COR-L47 (cell line): Measurements from ENCODE around the gene CDK18.

Experiments
- DNase-seq: peaks from one replicate; lab custom pipeline; 2025; lab: John Stamatoyannopoulos, UW

The CDK18 gene

DNA sequence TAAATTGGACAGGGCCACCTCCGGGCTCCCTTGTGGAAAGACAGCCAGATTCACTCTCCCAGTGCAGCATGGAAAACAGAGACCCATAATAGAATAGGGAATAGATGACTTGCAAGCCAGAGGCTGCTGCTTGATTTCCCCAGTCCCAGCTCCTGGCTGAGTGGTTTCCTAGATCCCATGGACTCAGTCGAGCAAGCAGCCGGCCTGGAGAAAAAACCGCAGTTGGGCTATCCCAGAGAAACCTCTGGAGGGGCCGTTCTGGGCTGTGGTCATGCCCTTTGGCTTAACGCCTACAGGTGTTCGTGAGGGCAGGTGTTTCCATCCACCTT, 65.7 kb downstream of the CDK18 start:
- no peak for DNase-seq

DNA sequence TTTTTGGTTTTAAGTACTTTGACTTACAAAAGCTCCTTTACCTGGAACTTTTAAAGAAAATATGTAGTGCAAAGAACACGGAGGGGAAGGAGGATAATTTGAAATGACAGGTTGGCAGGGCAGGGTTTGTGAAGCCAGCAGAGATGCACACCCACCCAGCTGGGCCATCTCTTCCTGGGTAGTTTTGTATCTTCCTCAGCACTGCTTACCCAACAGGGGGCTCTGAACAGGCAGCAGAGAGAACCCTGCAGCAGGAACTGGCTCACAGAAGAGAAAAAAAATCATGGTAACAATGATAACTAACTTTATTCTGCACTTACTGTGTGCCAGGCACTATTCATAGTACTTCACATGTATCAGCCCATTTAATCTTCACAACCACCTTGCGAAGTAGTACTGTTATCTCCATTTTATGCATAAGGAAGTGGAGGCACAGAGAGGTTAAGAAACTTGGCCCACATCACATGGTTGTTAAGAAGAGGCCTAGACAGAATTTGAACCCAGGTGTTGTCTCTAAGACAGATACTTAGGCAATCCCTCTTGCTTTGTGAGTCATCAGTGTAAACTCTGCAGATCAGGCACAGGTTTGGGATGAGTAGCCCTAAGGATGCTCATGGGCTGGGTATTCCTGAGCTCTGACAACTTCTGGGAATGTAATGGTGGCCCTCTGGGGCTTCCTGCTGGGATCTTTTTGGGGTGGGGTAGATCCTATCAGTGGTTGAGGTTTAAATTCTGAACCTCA, 66.5 kb downstream of the CDK18 start:
- DNase-seq, result no peak

DNA sequence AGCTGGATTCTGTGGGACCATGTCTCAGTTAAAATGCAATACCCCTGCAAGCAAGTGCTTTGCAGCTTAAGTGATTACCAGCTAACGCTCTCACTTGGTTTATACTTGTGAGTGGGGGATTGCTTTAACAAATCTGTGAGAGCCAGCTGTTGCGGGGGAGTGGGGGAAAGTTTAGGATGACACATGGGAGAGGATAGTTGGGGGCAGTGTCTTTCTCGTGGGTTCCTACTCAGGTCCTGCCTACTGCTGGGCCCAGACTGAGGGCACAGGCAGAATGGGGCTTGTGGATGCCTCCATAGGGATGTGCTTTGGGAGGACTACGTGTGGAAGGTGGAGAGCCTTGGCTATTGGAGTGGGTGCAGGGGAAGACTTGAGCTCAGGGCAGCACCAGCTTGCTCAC, 67.3 kb downstream of the CDK18 start:
- no peak for DNase-seq

DNA sequence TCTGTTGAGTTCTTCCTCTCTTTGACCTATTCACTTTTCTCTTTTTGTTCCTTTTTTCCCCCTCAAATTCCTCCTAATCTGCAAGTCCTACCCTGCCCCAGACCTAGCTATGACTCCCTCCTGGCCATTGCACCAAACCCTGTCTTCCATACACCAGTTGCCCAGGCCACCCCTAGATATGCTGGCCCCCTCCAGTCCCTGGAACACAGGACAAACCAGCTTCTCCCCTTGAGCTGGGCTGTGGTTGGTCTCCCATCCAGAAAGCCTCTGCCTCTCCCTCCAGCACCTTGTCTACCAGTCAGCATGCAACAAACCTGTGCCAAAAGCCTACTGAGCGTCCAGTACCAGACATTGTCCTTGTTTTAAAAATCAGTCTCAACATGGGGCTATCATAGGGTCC, 68.0 kb downstream of the CDK18 start:
- no peak for DNase-seq

DNA sequence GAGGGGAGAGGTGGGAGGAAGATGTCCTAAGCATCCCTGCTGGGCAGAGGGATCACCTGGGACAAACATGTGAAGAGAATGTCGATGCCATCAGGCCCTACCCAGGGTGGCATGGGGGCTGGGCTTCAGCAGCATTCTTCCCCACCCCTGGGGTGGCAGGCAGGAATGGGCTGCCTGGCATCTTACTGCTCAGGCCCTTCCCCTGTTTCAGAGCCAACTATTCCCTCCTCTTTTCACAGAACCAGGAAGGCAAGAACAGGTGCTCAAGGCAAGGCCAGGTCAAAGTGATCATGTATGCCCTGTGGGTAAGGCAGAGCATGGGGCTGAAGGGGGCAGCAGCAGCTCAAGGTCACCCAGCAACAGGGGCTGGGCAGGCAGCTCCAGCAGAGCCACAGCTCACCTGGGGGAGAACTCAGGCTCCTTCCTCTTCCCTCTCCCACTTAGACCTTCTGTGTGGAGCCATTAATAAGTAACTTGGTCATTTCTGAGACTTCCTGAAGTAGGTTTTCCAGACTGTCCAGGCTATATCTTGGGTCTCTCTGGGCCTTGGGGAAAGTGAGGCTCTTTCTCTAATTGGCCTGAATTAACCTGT, 70.9 kb downstream of the CDK18 start:
- DNase-seq, result no peak

DNA sequence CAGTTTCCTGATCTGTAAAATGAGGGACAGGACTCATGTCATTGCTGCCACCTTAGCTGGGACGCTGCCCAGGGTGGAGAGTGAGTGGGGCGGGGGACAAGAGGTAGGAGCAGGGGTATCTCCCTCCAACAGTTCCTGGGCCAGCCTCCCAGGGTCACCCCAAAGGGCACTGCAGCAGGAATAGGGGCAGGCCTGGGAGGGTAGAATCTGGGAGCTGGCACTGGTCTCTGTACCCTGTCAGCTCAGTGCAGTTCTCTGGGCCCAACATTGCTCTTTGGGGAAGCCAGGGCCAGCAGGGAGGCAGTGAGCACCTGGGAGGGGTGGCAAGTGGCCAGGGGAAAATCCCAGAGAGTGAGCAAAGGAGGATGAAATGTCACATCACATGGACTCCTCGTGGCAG, 71.5 kb downstream of the CDK18 start:
- DNase-seq, result no peak

DNA sequence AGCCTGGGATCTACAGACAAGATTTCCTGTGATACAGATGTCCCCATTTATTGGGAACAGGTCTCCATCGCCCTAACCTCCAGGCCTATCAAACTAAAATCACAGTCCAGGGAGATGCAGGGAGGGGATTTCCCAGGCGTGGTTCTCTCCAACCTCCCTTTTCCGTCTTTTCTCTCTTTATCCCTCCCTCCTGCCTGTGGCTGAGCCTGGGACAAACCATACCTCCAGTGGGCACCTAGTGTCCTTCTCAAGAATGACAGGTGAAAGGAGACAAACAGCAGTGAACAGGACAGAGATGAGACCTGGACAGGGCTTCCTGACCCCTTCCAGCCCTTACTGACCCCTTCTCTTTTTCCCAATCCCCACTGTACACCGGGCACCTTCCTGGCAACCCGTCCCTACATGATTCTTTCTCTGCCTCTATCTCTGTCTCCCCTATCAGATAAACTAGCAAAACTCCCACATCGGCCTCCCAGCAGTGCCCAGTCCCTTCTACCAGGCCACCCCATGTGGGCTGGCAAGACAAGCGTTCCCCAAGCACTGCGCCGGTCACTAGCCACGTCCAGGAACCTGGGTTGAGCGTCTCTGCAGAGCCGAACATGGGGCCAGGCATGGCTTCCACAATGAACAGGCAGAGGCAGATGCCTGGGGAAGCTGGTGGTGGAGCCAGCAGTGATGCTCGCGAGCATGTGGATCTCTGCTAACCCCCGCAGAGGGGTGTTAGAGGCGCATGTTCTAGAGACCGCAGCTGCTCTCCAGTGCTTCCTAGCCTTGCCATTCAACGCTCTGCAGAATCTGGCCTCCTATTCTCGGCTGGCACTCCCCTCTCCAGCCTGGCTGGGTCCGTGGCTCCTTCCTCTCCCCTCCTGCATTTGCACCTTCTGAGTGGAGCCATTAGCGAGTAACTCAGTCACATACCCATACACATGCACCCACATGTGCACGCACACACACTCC, 72.6 kb downstream of the CDK18 start:
- DNase-seq, result no peak

DNA sequence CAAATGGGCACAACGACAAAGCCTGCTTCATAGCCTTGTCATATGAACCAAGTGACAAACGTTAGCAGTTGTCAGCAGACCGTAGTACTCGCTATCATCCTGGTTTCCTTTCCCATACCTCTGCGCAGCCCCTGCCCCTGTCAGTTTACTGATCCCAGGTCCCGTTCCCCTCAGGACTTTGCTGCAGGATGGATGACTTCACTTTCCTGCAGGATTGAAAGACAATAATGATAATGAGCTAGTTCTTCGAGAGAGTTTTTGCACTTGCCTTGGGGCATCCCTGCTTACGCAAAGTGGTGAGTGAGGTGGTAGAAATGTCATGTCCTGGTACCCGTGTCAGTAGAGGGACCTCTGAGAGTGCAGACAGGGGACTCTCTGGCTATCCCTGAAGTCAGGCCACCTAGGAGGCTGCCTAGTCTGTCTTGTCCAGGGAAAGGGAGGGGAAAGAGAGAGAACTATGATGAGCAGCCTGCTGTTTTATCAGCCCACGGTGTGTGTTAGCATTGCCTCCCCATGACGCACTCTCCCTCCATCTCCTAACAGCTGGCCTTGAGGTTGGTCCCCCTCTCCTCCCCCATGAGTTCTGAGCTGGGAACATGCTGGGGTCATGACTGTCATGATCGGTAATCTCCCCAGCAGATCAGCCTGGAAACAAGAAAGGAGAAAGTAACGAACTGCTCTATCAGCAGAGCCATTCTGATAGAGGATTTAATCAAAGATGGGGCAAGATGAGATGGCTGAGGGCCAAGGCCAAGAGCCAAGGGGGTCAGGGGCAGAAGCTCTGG, 73.6 kb downstream of the CDK18 start:
- DNase-seq, result no peak

DNA sequence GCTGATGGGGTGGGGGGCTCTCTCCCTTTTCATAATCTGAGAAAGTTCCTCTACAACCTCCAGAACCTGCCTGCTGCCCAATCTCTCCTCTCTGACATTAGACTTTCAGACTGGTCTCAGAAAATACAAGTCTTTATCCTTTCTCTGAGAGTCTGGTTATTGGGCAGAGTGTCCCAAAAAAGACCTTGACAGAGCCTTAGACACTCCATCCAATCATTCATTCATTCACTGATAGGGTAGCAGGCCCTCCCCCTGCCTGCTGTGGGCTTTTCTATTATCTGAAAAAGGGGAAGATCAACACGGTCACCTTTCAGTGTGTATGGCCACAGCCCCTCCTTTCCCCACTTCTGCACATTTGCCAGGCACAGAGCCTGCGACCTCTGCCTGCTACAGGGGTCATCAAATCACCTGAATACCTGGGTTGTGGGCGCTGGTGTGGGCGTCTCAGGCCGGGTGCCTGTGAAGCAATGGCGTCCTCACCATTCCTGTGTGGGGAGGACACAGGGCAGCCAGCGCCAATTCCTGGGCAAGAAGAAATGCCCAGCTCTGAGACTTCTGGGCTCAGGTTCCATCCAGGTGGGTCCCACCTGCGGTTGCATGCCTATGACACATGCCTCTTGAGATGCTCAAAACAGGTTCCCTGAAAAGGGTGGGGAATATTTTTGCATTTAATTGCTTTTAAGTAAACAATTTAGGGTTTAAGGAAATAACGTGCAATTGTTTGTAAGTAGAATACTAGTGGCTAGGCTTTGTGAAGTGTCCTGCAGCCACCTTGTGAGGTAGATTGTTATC, 74.5 kb downstream of the CDK18 start:
- DNase-seq, result no peak

DNA sequence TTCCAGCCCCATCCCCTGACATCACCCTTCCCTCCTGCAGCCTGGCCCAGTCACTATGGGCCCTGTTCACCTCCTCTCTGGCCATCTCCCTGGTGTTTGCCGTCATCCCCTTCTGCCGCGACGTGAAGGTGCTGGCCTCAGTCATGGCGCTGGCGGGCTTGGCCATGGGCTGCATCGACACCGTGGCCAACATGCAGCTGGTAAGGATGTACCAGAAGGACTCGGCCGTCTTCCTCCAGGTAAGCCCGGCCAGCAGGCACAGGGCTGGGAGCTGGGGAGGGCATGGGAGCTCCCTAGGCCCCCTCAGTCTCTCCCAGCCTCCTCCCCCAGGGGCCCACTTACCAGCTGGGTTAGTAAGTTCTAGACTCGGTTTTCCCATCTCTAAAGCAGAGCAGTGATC, 75.2 kb downstream of the CDK18 start:
- no peak for DNase-seq

DNA sequence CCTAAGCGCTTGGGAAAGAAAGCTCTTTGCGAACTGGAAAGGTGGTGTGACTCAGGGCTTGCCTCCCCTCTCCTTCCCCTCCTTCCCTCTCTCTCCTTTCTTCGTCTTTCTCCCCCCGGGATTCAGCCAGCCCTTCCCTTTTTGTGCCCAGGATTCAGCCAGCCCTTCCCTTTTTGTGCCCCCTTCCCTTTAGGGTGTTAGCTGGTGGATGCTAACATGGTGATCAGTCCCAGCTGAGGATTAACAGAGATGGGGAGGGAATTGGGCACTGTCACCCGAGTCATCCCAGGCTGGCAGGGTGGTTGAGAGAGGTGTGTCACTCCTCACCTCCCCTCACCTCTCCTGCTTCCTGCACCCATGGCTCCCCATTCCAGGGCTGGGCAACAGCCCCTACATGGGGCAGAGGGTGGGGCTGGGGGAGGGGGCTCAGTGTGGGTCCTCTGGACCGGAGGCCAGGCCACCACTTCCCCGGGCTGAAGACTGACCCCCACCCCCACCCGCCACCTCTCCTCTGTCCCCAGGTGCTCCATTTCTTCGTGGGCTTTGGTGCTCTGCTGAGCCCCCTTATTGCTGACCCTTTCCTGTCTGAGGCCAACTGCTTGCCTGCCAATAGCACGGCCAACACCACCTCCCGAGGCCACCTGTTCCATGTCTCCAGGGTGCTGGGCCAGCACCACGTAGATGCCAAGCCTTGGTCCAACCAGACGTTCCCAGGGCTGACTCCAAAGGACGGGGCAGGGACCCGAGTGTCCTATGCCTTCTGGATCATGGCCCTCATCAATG, 75.9 kb downstream of the CDK18 start:
- DNase-seq, result no peak

DNA sequence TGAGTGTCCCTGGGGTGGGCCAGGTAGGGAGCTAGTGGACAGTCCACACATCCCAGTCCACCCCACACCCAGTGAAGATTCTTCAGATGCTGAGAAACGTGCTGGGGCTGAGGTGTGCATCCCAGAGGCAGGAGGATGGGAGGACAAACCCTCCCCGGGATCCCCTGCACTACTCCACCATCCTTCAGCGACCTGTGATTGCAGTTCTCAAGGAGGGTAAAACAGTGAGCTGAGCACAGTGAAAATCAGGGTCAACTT, 76.4 kb downstream of the CDK18 start:
- no peak for DNase-seq

DNA sequence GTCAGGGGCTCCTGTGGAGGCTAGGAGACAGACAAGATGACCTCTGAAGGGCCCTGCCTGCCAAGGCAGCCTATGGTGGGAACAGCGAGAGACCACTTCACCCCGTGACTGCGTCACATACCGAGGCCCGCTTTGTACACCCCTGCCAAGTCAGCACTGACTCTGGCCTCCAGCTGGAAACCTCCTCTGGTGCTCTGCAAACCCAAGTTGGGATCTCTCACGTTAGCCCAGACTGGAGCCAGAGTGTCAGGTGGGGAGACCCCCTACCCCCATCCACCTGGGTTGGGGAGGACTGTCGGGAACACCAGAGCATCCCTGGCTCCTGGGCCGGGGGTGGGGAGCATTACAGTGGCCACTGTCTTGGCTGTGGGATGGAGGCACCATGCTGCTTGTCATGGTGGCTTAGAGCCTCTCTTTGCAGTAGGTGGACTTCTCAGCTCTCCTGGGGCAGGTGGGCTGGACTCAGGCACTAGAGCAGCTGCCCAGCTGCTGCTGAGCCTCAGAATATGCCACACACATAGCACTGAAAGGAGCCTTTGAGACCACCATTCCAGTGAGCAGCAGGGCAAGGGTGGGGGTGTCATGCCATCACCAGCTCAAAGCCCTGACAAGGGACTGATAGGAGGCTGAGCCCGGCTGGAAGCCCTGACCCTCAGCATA, 77.0 kb downstream of the CDK18 start:
- DNase-seq, result no peak

DNA sequence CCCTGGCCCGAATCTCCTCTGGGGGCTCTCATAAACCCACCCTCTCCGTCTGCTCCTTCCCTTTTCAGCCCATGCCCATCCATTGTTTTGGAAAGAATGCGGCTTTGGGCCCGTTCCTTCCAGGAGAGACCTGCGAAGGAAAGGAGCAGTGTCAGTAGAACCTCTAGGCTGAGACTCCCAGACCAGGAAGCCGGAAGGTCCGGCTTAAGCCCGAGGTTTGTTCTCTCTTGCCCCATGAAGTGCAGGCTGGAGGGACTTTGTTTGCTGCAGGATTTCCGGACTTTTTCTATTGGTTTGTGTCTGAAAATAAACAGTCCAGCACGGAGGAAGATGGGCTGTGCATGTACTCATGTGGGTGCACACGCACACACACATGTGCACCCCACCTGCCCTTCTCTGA, 77.6 kb downstream of the CDK18 start:
- no peak for DNase-seq
